GM13977 (cell line): ENCODE results near the gene SLAMF1.

Experiments used
- DNase-seq: peaks from one replicate; pipeline ENCODE4 v3.0.0; 2012; ENCODE audit warnings: low spot score
- CTCF ChIP-seq: IDR thresholded peaks from 2 replicates; pipeline ENCODE4 v1.5.1; 2012; ENCODE audit warnings: mild to moderate bottlenecking, control low read depth; ENCODE audit not compliant: insufficient read depth; ENCODE audit errors: extremely low read depth, missing control alignments
- in situ Hi-C: fragments of 300-500 bp; cut with MboI; formaldehyde crosslinking; loops from one replicate; pipeline ENCODE4 v1.12.0; 2022; ENCODE audit warnings: low sequenced_read_pairs, low pct_unique_long_range_greater_than_20kb, mixed read lengths, inconsistent platforms; ENCODE audit not compliant: unreplicated experiment

The SLAMF1 gene

GRCh38 chr1:160671603-160672517, 25.0 kb upstream of the SLAMF1 start:
- in situ Hi-C loops, result no loop called here
- DNase-seq, result no peak
- no peak for TF ChIP-seq CTCF

- DNase-seq, result no peak
- in situ Hi-C loops, result no loop called here
- no peak for TF ChIP-seq CTCF
Observed at GRCh38 chr1:160670701-160671100, 23.9 kb upstream of the SLAMF1 start.

- DNase-seq, result no peak
Observed at GRCh38 chr1:160669802-160670201, 23.0 kb upstream of the SLAMF1 start.

GRCh38 chr1:160669276-160669675, 22.4 kb upstream of the SLAMF1 start:
- TF ChIP-seq CTCF, result no peak
- in situ Hi-C loops, result no loop called here
- no peak for DNase-seq

More at GRCh38 chr1:160669802-160670201, 23.0 kb upstream of the SLAMF1 start:
- no peak for TF ChIP-seq CTCF
- in situ Hi-C loops, result no loop called here

GRCh38 chr1:160667896-160668295, 21.1 kb upstream of the SLAMF1 start:
- TF ChIP-seq CTCF, result no peak
- DNase-seq, result no peak
- in situ Hi-C loops, result no loop called here

- in situ Hi-C loops, result no loop called here
- no peak for TF ChIP-seq CTCF
- no peak for DNase-seq
Observed at GRCh38 chr1:160666079-160666442, 19.2 kb upstream of the SLAMF1 start.
